Stimulated activated CD8-positive, alpha-beta memory T cell treated with anti-CD3 and anti-CD28 coated beads, Interleukin-15, amount 100 ng/mL, for 4 hours (primary cell): Measurements from ENCODE around the gene AMER2.

ENCODE experiments used
- DNase-seq, 2 donors: peaks; one replicate each; pipeline ENCODE4 v3.0.0-alpha.2; 2020; ENCODE audit warnings: low read depth in 2 of 2

AMER2 gene

DNA sequence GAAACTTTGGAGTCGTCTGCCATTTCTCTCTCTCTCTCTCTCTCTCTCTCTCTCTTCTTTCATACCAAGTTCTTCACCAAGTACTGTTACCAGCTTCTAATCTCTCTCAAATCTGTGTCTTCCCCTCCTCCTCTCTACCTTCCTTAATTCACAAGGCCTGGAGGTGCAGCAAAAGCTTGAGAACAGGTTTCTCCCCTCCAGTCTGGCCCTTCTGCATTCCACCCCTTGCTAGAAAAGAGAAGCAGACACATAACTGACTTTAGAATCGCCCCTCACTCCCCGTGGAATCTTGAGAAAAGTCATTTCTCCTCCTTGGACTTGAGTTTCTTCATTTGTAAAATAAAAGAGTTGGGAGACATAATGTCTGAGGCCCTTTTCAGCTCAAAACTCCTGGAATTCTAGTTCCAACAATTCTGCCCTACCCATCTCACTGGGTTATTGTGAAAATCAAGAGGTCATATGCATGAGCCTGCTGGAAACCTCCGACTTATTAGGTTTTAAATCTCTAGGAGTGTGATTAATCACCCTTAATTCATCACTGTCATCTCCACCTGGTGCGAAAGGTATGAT is 20.4 kb downstream of the AMER2 start:
- no peak for DNase-seq

DNA sequence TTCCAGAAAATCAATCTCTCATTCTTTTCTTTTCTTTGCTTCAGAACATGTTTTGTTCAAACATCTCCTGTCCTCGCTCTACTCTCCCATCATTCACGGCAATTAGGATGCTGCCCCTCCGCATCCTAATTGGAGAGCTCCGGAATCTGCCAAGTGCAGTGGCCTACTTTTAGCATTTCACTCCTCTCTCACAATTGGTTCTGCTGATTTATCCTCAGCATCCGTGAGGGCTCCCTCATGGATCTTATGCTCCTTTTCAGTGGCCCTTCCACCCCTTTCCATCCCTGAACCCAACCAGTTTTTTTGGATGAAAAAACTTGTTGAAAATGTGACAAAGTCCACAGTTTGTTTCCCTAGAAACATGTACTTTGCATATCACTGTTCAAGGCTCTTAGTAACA is 22.4 kb downstream of the AMER2 start:
- no peak for DNase-seq

DNA sequence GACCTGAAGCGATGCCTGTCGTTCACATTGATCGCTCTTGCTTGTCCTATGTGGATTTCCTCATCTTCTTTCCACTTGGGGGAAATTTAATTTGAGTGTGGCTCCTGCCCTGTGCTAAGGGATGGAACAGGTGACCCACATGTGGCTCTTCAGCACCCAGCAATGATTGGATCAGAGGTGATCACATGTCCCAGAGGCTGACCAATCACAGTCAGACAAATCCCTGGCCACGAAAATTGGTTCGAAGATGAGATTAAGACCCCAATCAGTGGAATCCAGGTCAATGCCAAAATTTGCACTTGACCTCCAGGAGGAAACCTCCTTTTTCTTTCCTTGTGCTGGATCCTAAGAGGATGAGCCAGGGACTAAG is 23.7 kb downstream of the AMER2 start:
- DNase-seq, result no peak

DNA sequence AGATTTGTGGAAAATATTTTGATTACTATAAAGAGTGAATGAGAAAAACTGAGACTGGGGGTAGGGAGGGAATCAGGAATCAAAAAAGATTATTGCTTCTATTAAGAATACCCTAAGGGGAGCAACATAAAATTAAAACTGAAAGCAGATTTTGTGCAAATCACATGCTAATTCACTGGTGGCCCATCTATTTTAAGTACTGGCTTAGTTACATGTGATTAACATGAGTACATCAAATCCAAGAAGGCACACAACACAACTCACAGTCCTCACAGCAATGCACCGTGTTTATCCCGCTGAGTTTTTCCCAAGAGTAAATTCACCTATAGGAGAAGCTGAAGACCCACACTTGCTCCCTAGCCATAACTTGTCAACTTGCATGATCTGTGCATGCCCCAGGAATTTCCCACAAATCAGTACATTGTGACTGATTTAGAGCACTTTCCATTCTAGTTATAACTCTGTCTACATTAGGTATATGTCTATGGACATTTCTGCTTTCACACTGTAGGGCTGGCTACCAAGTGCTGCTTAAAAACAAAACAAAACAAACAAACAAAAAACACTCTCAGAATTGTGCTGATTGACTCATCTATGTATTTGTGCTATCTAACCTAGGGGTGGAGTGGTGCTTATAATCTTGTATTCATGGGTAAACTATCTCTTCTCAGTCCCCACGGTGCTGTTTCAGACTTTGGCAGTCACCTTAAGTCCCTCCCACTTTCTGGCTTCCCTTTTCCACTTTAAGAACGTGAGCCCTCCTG is 24.3 kb downstream of the AMER2 start:
- no peak for DNase-seq

DNA sequence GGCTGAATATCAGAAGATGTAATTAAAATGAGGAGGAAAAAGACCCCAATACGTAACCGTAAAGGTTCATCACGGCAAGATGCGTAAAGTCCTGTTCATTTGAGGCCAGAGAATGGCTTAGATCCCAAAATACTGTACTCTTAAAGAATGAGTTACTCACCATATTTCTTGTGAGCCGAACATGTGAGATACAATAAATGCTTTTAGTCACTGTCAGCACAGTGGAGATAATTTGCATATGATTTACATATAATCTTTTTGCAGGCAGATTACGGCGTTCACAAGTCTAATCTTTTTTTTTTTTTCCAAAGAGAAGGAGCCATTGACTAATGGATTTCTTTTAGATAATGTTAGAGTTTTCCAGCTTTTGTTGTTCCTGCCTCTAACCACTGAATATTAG is 28.4 kb downstream of the AMER2 start:
- DNase-seq, result no peak

DNA sequence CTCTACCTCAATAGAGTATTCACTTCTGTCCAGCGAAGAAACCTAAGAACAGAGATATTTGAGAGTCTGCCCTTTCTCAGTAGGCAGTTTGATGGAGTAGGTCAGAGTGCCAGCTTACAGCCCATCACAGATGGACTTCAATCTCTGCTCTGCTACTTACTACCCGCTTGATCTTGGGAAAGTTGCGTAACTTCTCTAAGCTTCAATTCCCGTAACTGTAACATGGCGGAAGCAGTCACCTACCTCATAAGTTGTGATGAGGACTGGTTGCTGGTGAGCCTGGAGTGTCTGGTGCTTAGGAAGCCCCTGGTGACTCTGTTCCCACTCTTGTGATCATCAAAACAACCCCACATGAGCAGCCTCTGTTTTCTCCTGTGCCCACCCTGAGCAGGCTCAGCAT is 31.0 kb downstream of the AMER2 start:
- no peak for DNase-seq

DNA sequence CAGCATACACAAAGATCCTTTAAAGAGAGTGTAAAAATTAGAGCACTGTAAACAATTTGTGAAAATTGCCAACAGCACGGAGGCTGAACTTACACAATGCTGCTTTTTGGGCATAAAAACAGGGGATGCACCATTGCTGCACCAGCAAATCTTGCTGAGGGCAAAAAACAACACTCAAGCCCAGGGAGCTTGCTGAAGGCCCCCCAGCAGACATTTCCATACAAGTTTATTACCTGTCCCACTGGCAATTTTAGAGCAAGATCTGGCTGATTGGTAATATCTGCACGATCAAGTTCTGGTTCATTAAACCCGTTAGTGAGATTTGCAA is 34.3 kb downstream of the AMER2 start:
- no peak for DNase-seq

DNA sequence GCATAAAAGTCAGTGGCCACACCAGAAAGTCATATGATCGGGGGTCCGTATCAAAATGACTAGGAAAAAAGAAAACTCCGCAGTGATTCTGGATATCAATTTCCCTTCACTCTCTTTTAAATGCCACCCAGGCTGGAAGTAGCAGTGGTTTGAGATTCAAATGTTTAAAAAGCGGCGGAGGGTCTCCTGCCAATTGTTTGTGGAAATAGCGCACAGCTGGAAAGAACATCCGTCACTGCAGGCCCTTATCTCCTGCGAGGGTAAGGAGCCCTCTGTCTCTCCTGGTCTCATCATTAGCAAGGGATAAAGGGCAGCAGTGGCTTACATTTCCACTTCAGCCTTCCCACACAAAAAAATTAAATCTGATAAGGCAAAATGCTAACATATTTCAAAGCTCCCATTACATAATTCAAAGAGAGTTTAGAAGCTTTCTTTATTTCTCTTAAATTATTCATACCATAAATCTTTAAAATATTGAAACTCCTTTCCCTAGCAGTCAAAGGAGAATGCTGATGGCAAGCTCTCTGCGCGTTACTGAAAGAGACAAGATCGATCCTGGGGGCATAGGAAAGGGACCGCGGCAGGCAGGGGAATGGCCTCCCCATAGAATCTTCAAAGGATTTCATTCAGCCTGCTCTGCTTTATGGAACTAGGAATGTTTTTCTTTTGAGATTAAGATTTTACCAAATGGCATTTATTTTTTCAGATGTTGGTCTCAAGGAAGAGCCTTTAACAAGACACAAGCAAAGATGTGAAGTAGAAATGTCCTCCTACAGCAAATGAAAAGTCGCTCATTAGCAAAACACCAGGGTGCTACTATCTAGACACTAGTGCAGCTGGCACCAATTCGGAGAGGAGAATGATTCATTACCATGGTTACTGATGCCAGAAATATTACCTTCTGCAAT is 35.0 kb downstream of the AMER2 start:
- DNase-seq, result no peak

DNA sequence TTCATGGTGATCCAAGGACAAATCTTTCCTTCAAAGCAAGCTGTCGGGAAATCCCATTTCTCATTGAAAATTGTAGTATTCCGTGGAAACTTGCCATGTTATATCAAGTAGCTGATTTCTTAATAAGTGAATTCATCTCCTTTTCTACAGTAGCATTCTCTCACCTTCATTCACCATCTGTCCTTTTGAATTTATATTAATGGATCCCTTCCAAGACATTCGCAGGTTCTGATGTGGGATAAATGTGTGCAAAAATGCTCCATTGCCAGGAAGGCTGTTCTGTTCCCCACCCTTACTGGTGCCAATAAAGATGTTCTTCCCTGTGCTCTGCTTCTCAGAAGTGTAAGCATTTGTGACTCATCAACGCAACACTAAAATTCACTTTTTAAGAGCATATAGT is 36.2 kb downstream of the AMER2 start:
- no peak for DNase-seq

DNA sequence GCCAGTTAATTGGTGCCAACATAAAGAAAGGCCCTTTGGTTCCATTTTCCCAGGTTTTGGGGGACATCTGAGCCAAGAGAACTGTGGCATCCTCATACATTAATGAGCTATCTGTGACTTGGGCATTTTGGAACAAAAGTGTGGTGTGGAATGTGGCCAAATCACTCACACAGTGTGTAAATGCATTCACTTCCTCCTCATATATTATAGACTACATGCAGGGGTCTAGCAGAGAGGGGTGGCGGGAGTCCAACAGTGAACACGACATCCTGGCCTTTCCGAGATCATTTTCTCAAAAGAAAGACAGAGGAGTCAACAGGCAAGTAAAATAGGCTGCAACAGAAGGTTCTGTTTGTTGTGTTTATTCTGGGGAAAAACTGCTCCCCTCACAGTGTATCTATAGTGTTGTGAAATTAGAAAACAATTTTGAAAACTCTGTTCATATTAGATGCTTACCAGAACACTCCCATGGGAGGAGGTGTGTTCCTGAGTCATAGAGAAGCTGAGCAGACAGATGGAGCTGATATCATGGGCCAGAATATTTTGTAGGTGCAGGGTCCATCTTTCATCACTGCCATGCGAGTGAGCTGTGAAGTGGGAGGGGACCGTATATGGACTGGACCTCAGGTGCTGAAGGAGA is 39.2 kb downstream of the AMER2 start:
- DNase-seq, result no peak

DNA sequence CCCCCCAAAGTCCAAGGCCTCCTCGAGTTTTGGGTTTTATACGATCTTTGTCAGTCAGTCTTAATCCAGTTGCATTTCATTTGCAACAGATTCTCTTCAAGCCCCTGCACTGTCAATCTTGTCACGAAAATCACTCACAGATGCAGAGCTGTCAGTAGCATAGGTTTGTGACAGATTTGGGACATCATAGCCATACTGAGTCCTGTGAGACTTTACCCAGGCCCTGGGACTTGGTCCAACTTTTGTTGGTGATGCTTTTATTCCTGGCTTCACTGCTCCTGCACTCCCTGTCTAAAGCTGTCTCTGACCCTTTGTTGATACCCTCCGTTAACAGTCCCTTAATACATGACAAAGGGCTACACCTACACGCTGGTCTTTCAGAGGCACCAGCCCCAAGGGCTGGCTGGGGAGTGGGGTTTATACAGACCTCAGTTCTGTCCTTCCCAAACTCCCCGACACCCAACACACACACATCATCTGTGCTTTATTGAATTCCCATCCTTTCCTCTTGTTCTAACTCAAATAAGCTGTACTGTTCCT is 40.1 kb downstream of the AMER2 start:
- no peak for DNase-seq

DNA sequence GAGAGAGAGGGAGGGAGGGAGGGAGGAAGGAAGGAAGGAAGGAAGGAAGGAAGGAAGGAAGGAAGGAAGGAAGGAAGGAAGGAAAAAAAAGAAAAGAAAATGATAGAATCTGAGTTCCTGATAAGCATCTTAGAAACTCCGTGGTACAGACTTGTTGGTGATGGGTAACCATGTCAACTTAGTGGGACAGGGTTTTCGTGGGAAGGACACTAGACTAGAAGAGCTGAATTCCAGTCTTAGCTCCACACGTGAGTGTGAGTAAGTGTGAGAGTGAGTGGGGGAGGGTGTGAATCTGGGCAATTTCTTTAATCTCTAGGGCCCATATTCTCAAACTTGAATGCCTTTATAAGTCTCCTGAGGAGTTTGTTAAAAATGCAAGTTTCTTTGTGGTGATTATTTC is 41.1 kb downstream of the AMER2 start:
- no peak for DNase-seq

DNA sequence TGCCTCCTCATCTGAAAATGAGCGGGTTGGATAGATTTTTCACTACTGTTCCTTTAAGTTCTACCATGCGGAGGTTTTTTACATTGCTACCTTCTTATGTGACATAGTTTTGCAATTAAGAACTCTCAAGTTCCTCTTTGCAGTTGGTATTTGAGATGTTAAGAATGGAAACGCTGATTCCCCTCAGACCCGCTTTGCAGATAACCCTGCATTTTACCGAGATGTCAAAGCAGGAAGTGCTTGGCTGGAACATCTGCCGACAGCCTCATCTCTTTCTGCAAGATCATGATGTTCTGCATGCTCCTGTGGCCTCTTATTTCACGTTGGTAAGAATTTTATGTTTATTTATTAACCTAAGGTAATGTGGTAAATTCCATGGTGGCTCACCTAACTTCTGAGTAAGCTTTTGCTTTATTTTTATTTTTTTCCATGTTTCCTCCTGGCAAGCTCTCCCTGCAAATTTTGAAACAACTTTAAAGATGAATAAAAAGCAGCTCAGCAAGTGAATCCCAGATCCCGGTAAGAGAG is 53.6 kb downstream of the AMER2 start:
- DNase-seq, result no peak

DNA sequence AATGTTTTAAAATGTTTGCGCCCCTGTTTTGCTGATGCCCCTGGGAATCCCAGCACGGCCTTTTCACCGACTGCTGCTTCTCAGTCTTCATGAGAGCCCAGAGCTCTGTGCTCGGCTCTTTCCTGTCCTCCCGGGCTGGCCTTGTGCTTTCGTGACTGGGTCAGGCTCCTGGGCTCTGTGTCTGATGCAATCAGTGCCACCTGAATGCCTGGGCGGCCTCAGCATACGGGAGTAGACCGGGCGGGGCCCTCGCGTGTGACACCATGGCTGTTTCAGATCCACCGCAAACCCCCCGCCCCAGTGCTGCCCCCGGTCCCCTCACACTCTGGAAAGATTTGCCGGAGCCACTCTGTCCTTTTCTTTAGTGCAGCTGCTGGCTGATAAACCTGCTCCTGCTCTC is 54.8 kb downstream of the AMER2 start:
- DNase-seq, result no peak

DNA sequence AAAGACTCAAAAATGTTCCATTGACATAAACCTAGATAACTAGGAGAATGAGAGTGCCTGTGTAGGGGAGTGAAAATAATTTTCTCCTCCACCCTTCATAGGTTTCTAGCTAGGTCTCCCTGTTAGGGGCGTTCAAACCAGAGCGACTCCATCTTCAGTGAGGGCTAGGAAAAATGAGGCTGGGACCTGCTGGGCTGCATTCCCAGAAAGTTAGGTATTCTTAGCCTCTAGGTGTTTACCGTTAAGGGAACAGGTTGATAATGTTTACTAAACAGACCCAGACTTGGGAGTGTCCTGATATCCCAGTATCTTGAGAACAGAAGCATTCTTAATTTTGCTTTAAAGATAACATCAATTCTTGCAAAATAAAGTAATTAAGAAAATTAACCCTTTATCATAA is 56.0 kb downstream of the AMER2 start:
- DNase-seq, result no peak

DNA sequence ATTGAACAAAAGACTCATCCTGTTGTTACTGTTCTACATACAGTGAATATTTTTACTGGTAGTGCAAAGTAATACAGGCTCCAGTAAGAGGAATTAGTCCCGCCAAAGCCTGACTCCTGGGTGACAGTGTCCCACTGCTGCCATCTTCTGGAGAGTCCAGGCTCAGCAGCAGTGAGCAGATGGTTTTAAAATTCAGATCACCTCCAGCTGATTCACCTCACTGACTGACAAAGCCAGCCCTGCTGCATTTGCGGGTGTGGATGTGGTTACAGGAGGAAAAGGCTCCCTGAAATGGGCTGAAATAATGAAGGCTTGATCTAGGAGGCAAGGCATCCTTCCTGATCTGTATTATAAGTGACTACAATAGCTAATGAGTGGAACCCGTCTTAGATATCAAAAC is 57.9 kb downstream of the AMER2 start:
- peak in 1 of 2 donors; percentile 13 for DNase-seq

DNA sequence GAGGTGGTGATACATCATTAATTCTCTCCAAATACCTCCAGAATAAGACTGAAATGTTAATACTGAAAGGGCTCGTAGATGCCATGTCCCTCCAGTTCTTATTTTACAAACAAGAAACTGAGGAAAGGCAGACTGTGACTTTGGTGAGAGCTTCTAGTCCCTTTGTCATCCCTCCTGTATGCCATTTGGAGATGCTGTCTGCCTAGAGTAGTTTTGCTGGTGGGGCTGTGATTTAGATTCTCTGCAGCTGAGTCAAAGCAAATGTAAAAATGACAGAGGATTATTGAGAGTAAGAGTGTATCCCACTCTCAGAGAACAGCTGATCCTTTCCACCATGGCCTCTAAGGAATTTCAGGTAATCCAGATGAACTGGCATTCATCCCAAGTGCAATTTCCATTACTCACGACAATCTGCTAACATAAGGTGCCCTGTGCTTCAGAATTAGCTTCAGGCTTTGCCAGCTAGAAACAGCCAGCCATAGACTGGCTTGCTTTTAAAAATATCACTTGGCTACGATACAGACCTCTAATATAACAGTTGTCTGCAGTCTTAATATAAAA is 59.3 kb downstream of the AMER2 start:
- DNase-seq, result no peak
